Breast epithelium (tissue), 3 donors: ENCODE results near the gene CSH2.

Source experiments
- POLR2A ChIP-seq: fragments of 450-650 bp; IDR thresholded peaks from one replicate; pipeline ENCODE4 v1.6.1; 2016; ENCODE audit warnings: antibody characterized with exemption, mild to moderate bottlenecking, moderate library complexity
- TF ChIP-seq, protein P1 (sequence below), 3 donors: fragments of 450-650 bp; IDR thresholded peaks; one replicate each; pipeline ENCODE4 v1.5.1; 2016 to 2017; ENCODE audit warnings: antibody characterized with exemption in 3 of 3, mild to moderate bottlenecking in 3 of 3, moderate library complexity in 3 of 3

DNA sequence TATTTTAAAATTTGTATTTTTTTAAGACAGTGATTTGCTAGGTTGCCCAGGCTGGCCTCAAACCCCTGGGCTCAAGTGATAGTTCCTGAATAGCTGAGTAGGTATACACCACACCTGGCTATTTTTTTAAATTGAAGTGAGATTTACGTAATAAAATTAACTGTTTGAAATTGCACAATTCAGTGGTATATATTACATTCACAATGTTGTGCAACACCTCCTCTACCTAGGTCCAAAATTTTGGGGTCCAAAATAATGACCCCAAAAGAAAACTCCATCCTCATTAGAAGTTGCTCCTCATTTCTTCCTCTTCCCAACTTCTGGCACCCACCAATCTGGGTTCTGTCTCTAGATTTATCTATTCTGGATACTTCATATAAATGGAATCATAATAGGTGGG, 28.0 kb downstream of the CSH2 start:
- TF ChIP-seq, protein P1, sequence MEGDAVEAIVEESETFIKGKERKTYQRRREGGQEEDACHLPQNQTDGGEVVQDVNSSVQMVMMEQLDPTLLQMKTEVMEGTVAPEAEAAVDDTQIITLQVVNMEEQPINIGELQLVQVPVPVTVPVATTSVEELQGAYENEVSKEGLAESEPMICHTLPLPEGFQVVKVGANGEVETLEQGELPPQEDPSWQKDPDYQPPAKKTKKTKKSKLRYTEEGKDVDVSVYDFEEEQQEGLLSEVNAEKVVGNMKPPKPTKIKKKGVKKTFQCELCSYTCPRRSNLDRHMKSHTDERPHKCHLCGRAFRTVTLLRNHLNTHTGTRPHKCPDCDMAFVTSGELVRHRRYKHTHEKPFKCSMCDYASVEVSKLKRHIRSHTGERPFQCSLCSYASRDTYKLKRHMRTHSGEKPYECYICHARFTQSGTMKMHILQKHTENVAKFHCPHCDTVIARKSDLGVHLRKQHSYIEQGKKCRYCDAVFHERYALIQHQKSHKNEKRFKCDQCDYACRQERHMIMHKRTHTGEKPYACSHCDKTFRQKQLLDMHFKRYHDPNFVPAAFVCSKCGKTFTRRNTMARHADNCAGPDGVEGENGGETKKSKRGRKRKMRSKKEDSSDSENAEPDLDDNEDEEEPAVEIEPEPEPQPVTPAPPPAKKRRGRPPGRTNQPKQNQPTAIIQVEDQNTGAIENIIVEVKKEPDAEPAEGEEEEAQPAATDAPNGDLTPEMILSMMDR (IDR thresholded peaks at IDR 0.05), result no peak
- no peak for TF ChIP-seq POLR2A
